SK-N-SH treated with all-trans-retinoic acid at 6 μM for 48 hours (cell line): ENCODE measurements around the gene RAB38.

Experiments used
- ESRRG ChIP-seq: fragments of 250-450 bp; sonication (Bioruptor Pico); IDR thresholded peaks from 2 replicates; pipeline ENCODE4 v1.6.1; 2021; ENCODE audit warnings: mild to moderate bottlenecking
- OSR1 ChIP-seq: fragments of 250-450 bp; sonication (Bioruptor Pico); IDR thresholded peaks from 2 replicates; pipeline ENCODE4 v1.8.0; 2022; ENCODE audit warnings: moderate library complexity, mild to moderate bottlenecking, inconsistent platforms
- PATZ1 ChIP-seq: fragments of 250-450 bp; sonication (Bioruptor Pico); IDR thresholded peaks from 2 replicates; pipeline ENCODE4 v1.8.0; 2020; ENCODE audit warnings: mild to moderate bottlenecking, moderate library complexity, borderline replicate concordance
- ZNF70 ChIP-seq: fragments of 450-650 bp; formaldehyde crosslinking; IDR thresholded peaks from 2 replicates; pipeline ENCODE4 v1.5.0; 2020; ENCODE audit warnings: mild to moderate bottlenecking, moderate library complexity

GRCh38 chr11:88086297-88086696 is 88.9 kb downstream of the RAB38 start:
- TF ChIP-seq PATZ1 (no peak), ESRRG (CRISPR knock-in tag) (no peak), OSR1 (CRISPR knock-in tag) (no peak), ZNF70 (CRISPR knock-in tag) (no peak)
